Ectodermal cell (in vitro differentiated cells): ENCODE data around the gene NHSL2.

Experiments used
- H3K27ac ChIP-seq: 2 replicates; pipeline ENCODE4 v1.7.0; 2013; ENCODE audit warnings: mild to moderate bottlenecking, low read depth, low read length; ENCODE audit not compliant: insufficient read depth, poor library complexity, severe bottlenecking
- H3K27me3 ChIP-seq: 2 replicates; pipeline ENCODE4 v1.7.0; 2013; ENCODE audit warnings: mild to moderate bottlenecking, low read length; ENCODE audit not compliant: insufficient read depth, control insufficient read depth, poor library complexity, severe bottlenecking
- H3K36me3 ChIP-seq: one replicate; pipeline ENCODE4 v1.7.0; 2013; ENCODE audit warnings: low read length; ENCODE audit not compliant: control insufficient read depth, insufficient read depth
- H3K4me1 ChIP-seq: one replicate; pipeline ENCODE4 v1.7.0; 2013; ENCODE audit warnings: low read length; ENCODE audit not compliant: control insufficient read depth, insufficient read depth
- H3K4me3 ChIP-seq: 2 replicates; pipeline ENCODE4 v1.7.0; 2013; ENCODE audit warnings: low read depth, low read length, control low read depth; ENCODE audit not compliant: insufficient read depth
- H3K9me3 ChIP-seq: 2 replicates; pipeline ENCODE4 v1.7.0; 2013; ENCODE audit warnings: mild to moderate bottlenecking, low read length, moderate library complexity; ENCODE audit not compliant: control insufficient read depth
- WGBS, 2 experiments: methylation state at CpG; one replicate each; pipeline ENCODE4 v1.1.7; 2013; ENCODE audit warnings: missing lambda C conversion rate in 2 of 2; 5-methylcytosine and 5-hydroxymethylcytosine counted together

The NHSL2 gene

DNA sequence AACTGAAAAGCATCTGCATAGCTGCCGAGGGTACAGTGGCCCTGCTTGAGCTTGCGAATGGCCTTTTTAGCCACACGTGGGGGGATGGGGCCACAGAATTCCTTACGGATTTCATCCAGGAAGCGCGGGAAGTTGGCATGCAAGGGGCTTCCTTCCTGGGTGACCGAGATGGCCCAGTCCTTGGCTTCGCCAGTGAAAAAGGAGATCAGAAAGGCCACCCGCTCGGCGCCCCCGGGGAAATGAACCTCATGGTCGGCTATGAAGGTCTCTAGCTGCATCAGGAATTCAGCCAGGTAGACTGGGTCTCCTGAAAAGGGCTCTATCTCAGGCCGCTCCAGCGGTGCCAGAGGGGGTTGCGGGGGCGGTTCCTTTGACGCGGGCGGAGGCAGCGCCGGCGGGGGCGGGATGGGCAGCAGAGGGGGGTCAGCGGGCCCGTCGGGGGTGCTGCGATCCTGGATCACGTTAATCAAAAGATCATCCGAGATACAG, 220.2 kb downstream of the NHSL2 start:
- no peaks in the 10 kb centered on the region for H3K9me3 ChIP-seq
- H3K4me3 ChIP-seq: peak overlapping the region; percentile 43
- H3K27me3 ChIP-seq: peaks cover 29% of the 10 kb centered on the region
- H3K36me3 ChIP-seq: no peaks in the 10 kb centered on the region
- peaks cover 5% of the 10 kb centered on the region for H3K4me1 ChIP-seq
- 4% methylated on average over 30 of the region's 30 CpGs for WGBS, 2 experiments
- H3K27ac ChIP-seq: no peak overlapping the region

DNA sequence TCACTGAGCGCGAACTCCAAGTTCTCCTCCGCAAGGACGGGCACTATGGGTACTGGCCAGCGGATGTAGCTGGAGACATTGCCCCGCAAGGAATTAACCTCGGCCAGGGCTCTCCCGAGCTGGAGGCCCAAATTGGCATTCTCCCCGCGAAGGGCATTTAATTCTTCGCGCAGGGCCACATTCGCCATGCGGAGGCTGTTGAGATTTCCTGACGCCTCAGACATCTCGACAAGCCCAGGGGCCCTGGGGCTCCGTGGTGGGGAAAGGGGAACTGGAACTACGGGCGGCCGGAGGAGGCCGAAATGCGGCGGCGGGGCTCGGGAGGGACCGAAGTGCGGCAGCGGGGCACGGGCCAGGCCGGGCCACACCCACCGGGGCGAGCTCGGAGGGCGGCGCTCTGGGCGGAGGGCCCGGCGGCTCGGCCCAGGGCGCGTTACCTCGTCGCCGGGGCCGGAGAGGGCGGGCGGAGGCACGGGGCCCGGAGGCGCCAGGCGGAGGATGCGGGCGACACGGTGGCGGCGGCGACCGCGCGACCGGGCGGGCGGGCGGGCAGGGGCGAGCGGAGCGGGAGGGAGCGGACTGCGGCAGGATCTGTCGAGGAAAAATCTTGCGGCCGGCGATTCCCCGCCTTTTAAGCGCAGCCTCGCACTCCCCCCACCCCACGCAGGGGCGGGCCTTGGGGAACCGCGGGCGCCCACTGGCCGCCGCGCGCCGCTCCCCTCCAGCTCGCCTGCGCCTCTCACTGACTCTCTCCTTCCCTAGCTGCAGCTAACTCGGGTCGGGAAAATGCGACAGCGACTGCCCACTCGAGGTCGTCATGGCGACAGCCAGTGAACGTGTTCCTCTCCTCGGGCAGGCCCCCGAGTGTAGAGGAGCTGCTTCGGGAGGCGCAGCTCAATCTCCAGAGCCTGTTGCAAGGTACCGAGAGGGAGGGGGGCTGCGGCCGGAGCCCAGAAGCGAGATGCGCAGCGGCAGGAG, 221.0 kb downstream of the NHSL2 start, which contains the start of gene RTL5:
Gene RTL5, minus strand, starts transcription at position 599 of the 978 bp plus-strand sequence.
- Histone ChIP-seq H3K36me3 (no peaks in the 10 kb centered on the region), H3K9me3 (no peaks in the 10 kb centered on the region), H3K27ac (peak within 1 kb of the TSS; percentile 50), H3K4me3 (peak within 1 kb of the TSS; percentile 43), H3K27me3 (peaks cover 29% of the 10 kb centered on the region), H3K4me1 (peaks cover 5% of the 10 kb centered on the region)
- WGBS, 2 experiments: 1% methylated on average over 106 of the region's 106 CpGs

DNA sequence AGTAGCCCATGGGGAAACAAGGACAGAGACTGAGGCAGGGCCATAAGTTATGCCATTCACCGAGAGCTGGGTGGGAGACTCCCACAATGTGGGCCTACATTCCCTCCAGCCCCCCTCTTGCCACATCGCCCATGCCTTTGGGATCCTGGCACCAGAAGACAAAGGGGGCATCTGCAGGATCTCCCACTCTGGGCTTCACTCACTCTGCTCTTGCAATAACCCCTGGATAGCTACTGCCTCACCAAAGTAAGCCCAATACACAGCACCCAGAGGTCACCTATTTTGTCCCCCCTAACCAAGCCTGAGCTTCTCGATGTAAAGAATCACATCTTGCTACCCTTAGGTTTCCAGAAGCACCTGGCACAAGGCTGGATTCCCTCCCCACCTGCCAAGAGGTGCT, 221.8 kb downstream of the NHSL2 start:
- Histone ChIP-seq H3K4me3 (no peak overlapping the region), H3K9me3 (no peaks in the 10 kb centered on the region), H3K27ac (no peak overlapping the region), H3K36me3 (no peaks in the 10 kb centered on the region), H3K4me1 (peaks cover 5% of the 10 kb centered on the region), H3K27me3 (peaks cover 29% of the 10 kb centered on the region)
- 78 to 88% methylated on average over 3 of the region's 3 CpGs for WGBS, 2 experiments

DNA sequence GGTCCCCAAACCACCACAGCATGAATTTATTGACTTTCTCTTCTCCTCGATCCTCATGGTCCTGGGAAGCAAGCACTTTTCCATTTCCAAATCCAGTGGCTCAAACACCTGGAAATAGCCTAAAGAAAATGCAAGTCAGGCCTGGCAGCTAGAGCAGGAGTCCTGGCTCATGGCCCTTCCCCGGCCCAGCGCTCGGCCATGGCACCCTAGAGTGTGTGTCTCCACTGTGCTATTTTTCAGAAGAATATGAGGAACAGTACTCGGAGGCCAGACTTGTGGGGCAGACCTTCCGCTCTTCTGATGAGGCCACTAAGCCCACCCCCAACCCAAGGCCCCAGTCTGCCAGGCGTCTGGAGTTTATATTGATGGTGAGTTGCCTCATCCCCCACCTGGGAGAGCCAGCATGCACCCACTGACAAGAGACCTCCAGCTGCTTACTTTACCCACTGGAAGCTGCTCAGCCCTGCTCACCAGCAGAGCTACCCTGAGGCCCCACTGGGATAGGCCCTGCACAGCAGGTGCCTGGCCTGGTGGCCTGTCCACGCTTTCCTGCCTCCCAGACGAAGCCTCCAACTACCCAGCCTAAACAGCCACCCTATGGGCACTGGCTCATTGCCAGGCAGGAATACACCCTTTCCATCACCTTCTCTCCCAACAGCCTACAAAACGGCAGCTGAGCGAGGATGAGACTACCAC, 223.4 kb downstream of the NHSL2 start:
- Histone ChIP-seq H3K27me3 (peaks cover 29% of the 10 kb centered on the region), H3K4me3 (no peak overlapping the region), H3K36me3 (no peaks in the 10 kb centered on the region), H3K27ac (no peak overlapping the region), H3K4me1 (peaks cover 5% of the 10 kb centered on the region), H3K9me3 (no peaks in the 10 kb centered on the region)
- 90 to 95% methylated on average over 10 to 11 of the region's 11 CpGs for WGBS, 2 experiments

DNA sequence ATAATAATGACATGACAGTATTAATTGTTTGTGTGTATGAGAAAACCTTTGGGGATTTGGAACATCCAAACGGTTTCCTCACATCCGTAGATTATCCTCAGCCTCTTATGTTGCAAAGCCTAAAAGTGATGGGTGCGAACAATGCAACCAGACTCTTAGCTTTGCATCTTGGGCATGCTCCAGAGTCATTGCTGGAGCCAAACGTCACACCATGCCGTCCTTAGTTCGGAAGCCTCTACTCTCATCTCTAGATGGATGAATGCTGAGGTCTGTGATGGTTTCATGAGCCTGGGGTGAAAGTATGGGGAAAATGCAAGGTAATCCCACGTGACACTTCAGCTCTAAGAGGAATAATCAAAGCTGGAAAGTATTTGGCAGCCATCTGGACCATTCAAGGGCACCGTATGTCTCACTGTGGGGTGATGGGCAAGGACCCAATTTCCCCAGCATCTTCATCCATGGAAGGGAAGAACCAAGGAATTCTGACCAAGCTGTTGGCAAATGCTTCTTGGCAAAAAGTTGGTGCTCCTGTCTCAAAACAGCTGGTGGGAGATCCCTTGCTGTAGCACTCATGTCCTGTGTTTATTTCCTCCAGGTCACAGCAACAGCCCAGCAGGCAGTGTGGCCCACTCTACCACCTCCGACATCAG, 227.3 kb downstream of the NHSL2 start:
- Histone ChIP-seq H3K27me3 (peaks cover 3% of the 10 kb centered on the region), H3K36me3 (no peaks in the 10 kb centered on the region), H3K27ac (no peak overlapping the region), H3K9me3 (no peaks in the 10 kb centered on the region), H3K4me3 (no peak overlapping the region), H3K4me1 (no peaks in the 10 kb centered on the region)
- 95 to 98% methylated on average over 8 to 9 of the region's 9 CpGs for WGBS, 2 experiments

DNA sequence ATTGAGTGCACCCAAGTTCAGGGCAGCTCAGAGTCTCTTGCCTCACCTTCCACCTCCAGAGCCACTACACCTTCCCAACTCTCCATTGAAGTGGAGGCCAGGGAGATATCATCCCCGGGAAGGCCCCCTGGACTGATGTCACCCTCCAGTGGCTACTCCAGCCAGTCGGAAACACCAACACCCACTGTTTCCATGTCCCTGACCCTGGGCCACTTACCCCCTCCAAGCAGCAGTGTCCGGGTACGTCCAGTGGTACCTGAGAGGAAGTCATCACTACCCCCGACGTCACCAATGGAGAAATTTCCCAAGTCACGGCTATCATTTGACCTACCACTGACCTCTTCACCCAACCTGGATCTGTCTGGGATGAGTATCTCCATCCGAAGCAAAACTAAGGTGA, 228.9 kb downstream of the NHSL2 start:
- H3K4me1 ChIP-seq: no peaks in the 10 kb centered on the region
- no peaks in the 10 kb centered on the region for H3K36me3 ChIP-seq
- no peak overlapping the region for H3K27ac ChIP-seq
- no peaks in the 10 kb centered on the region for H3K27me3 ChIP-seq
- H3K9me3 ChIP-seq: no peaks in the 10 kb centered on the region
- H3K4me3 ChIP-seq: no peak overlapping the region
- WGBS, 2 experiments: 94 to 97% methylated on average over 8 of the region's 8 CpGs

DNA sequence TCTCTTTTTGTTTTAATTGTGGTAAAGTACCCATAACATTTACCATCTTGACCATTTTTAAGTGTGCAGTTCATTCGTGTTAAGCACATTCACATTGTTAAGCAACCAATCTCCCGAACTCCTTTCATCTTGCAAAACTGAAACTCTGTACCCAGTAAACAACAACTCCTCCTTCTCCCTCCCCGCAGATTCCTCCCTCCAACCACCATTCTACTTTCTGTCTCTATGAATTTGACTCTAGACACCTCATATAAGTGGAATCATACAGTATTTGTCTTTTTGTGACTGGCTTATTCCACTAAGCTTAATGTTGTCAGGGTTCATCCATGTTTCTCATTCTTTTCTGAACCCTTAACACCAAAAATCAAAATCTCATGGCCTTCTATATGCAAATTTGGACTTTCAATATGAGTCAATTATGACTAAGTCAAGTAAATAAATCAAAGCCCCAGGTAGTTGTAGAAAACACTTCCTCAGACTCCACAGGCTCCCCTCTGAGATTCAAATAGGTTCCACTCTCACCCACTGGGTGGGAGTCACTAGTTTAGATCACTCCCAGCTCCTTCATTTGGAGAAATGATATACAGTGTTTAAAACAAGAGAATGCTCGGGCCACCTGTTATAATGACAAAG, 230.8 kb downstream of the NHSL2 start:
- Histone ChIP-seq H3K4me1 (peaks cover 2% of the 10 kb centered on the region), H3K36me3 (no peaks in the 10 kb centered on the region), H3K27ac (no peak overlapping the region), H3K27me3 (no peaks in the 10 kb centered on the region), H3K4me3 (no peak overlapping the region), H3K9me3 (no peaks in the 10 kb centered on the region)
- 87 to 88% methylated on average over 4 of the region's 4 CpGs for WGBS, 2 experiments

DNA sequence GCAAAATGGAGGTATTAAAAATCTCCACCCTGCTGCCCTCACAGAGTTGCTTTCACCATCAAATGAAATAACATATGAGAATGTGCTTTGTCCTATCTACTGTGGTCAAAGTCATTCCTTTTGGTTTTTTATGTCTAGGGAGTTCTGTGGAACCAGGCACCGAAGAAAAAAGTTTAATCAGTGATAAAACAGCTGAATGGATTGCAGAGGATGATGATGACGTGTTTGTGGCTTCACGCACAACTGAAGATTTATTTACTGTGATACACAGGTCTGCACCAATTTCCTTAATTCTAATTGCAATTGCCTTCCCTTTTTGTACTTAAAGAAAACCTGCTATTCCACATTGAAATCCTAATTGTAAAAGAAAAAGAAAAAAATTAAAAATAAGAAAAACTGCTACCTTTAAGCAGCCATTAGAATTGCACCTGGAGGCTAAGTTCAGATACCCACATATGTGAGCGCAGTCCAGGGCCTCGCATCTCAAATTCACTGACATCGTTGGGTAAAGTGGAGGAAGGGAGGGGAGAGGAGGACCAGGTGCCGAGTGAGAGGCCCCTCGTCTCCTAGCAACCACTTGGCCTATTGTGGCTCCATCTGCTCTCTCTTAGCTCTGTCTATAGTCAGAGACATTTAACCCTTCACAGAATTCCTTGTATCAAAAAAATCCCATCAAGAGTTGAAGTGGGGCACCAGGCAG, 231.6 kb downstream of the NHSL2 start:
- Histone ChIP-seq H3K36me3 (no peaks in the 10 kb centered on the region), H3K27ac (no peak overlapping the region), H3K4me3 (no peak overlapping the region), H3K4me1 (peaks cover 2% of the 10 kb centered on the region), H3K9me3 (no peaks in the 10 kb centered on the region), H3K27me3 (no peaks in the 10 kb centered on the region)
- 59 to 85% methylated on average over 4 to 8 of the region's 8 CpGs for WGBS, 2 experiments

DNA sequence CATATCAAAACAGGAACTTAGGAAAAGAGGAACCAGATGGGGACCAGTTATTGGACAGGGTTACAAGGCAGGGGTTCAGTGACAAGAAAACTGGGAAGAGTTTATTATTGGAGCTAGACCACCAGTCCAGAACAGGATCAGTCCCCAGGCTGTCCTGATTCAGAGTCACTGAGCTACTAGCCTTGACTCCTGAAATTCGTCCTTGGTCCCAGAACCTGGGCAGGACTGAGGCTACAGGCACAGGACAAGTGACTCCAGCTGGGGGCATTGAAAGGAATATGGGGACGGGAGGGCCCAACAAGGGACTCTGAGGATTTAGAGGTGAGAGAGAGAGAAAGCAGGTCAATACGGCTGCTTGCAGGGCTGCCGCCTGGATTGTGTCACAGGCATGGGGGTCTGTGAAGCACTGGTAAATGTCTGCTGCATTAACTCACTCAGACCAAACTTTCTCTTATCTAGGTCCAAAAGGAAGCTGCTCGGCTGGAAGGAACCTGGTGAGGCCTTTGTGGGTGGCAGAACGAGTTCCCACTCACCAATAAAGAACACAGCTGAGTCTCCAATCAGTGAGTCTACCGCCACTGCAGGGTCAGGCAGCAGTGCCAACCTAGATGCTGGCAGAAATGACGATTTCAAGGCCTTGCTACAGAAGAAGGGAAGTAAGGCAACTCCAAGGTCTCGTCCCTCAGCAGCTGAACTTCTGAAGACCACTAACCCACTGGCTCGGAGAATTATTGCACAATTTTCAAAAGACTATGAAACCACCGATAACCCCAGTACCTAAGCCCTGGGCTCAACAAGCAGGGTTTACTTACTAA, 232.4 kb downstream of the NHSL2 start:
- no peak overlapping the region for H3K4me3 ChIP-seq
- no peaks in the 10 kb centered on the region for H3K36me3 ChIP-seq
- H3K27me3 ChIP-seq: no peaks in the 10 kb centered on the region
- peak overlapping the region; percentile 50 for H3K27ac ChIP-seq
- H3K4me1 ChIP-seq: peaks cover 2% of the 10 kb centered on the region
- WGBS, 2 experiments: 88 to 89% methylated on average over 10 to 11 of the region's 11 CpGs
- H3K9me3 ChIP-seq: no peaks in the 10 kb centered on the region
